Calu3 (cell line): ENCODE data around the gene COMT. TPM values are rescaled to one million over a fixed set of nuclear protein-coding genes. Genes with fewer than 3 reads are reported as not detected.

Experiments used
- BruUV-seq: library from RNA; stranded (reverse); fragments of 400-500 nt; replicated peaks from 2 replicates; lab custom pipeline; 2021; lab: Mats Ljungman, UMichigan
- CTCF ChIA-PET: fragments of 300-600 bp; sonication (Branson Sonifier 250); formaldehyde crosslinking; loops from one replicate; lab custom pipeline; 2022; ENCODE audit warnings: antibody characterized with exemption; lab: Charles Lee
- DNase-seq: peaks from one replicate; pipeline ENCODE4 v3.0.0; 2022
- H3K27ac Mint-ChIP-seq: one replicate; pipeline ENCODE4 v1.8.0; 2022; ENCODE audit warnings: mixed read lengths; ENCODE audit not compliant: unreplicated experiment
- H3K27me3 Mint-ChIP-seq: one replicate; pipeline ENCODE4 v1.8.0; 2022; ENCODE audit warnings: mixed read lengths; ENCODE audit not compliant: unreplicated experiment
- H3K36me3 Mint-ChIP-seq: one replicate; pipeline ENCODE4 v1.8.0; 2022; ENCODE audit warnings: mild to moderate bottlenecking, moderate library complexity, mixed read lengths; ENCODE audit not compliant: insufficient read depth, unreplicated experiment
- H3K4me1 Mint-ChIP-seq: one replicate; pipeline ENCODE4 v1.8.0; 2022; ENCODE audit warnings: mild to moderate bottlenecking, low read depth, mixed read lengths; ENCODE audit not compliant: unreplicated experiment
- H3K4me3 Mint-ChIP-seq: one replicate; pipeline ENCODE4 v1.8.0; 2022; ENCODE audit warnings: mild to moderate bottlenecking, low read depth, moderate library complexity, mixed read lengths; ENCODE audit not compliant: unreplicated experiment
- H3K9me3 Mint-ChIP-seq: one replicate; pipeline ENCODE4 v1.8.0; 2022; ENCODE audit warnings: low read depth, mixed read lengths; ENCODE audit not compliant: unreplicated experiment
- CTCF ChIP-seq: fragments of 200-600 bp; IDR thresholded peaks from one replicate; pipeline ENCODE4 v1.8.0; 2022; ENCODE audit warnings: antibody characterized with exemption; ENCODE audit not compliant: unreplicated experiment
- intact Hi-C: fragments of 100-400 bp; cut with micrococcal nuclease; formaldehyde crosslinking; loops from one replicate; pipeline ENCODE4 v1.10.0; 2022; ENCODE audit not compliant: unreplicated experiment
- total RNA-seq: library from RNA; stranded (reverse); gene quantifications from 2 replicates; pipeline ENCODE4 v1.2.3, GENCODE V29; 2022

The COMT gene
- total RNA-seq, 1 experiment from 2014 or later: 170 TPM

- H3K36me3 Mint-ChIP-seq: peaks cover 70% of the 10 kb centered on the region
- H3K4me1 Mint-ChIP-seq: peaks cover 67% of the 10 kb centered on the region
- peak overlapping the region; percentile 96 for H3K27ac Mint-ChIP-seq
- TF ChIP-seq CTCF: no peak
- BruUV-seq: TSS peak; percentile 15
- no peaks in the 10 kb centered on the region for H3K27me3 Mint-ChIP-seq
- peak overlapping the region; percentile 78 for H3K4me3 Mint-ChIP-seq
- intact Hi-C loops: no loop called here
- no peaks in the 10 kb centered on the region for H3K9me3 Mint-ChIP-seq
- CTCF ChIA-PET: interaction anchor here (0.6 to 2.8 kb wide), 9 partner anchors 9 to 98 kb away, joined by 3 to 17 read pairs (median 5); no protein-coding TSS in a partner anchor
- DNase-seq: peak; percentile 97
Measured at GRCh38 chr22:19962909-19963806, 21.6 kb downstream of the COMT start.

- no peak for DNase-seq
- intact Hi-C loops: no loop called here
- CTCF ChIA-PET: interaction anchor here (2.4 to 2.8 kb wide), 2 partner anchors 10 to 49 kb away, joined by 11 to 17 read pairs; no protein-coding TSS in a partner anchor
- Mint-ChIP-seq H3K27me3 (no peaks in the 10 kb centered on the region), H3K9me3 (no peaks in the 10 kb centered on the region), H3K27ac (peak overlapping the region; percentile 96), H3K36me3 (peaks cover 73% of the 10 kb centered on the region), H3K4me3 (peak overlapping the region; percentile 78), H3K4me1 (peaks cover 65% of the 10 kb centered on the region)
- no TSS peak for BruUV-seq
- no peak for TF ChIP-seq CTCF
Measured at GRCh38 chr22:19963863-19964642, 22.5 kb downstream of the COMT start.

- intact Hi-C loops: no loop called here
- no peaks in the 10 kb centered on the region for H3K27me3 Mint-ChIP-seq
- DNase-seq: no peak
- no peak overlapping the region for H3K4me3 Mint-ChIP-seq
- no TSS peak for BruUV-seq
- CTCF ChIA-PET: no interaction called here
- peaks cover 73% of the 10 kb centered on the region for H3K36me3 Mint-ChIP-seq
- no peak overlapping the region for H3K27ac Mint-ChIP-seq
- TF ChIP-seq CTCF: no peak
- no peaks in the 10 kb centered on the region for H3K9me3 Mint-ChIP-seq
- peaks cover 57% of the 10 kb centered on the region for H3K4me1 Mint-ChIP-seq
Measured at GRCh38 chr22:19964701-19965386, 23.3 kb downstream of the COMT start.
